RCC 7860 (cell line): ENCODE measurements around the gene URB1.
A peak's percentile ranks its signal among the peaks of the same experiment; 100 is the strongest.

Experiments
- DNase-seq: peaks from one replicate; pipeline ENCODE4 v3.0.0-alpha.2; 2015; ENCODE audit warnings: low spot score
- FAIRE-seq: peaks from 2 replicates; lab custom pipeline; 2012; peaks lifted over from hg19 to GRCh38; lab: Jason Lieb, UNC

URB1 gene

GRCh38 chr21:32347351-32347750 lies 45.5 kb downstream of the URB1 start:
- DNase-seq (no peak), FAIRE-seq (no peak)

- FAIRE-seq (no peak), DNase-seq (no peak)
Observed at GRCh38 chr21:32346951-32347350, 45.9 kb downstream of the URB1 start.

GRCh38 chr21:32340863-32341848 lies 51.7 kb downstream of the URB1 start:
- no peak for FAIRE-seq

GRCh38 chr21:32338209-32338921 lies 54.4 kb downstream of the URB1 start:
- FAIRE-seq = no peak
- no peak for DNase-seq

More at GRCh38 chr21:32340863-32341848, 51.7 kb downstream of the URB1 start:
- no peak for DNase-seq

- DNase-seq (no peak), FAIRE-seq (no peak)
Observed at GRCh38 chr21:32337206-32337605, 55.6 kb downstream of the URB1 start.

GRCh38 chr21:32336711-32337110 lies 56.1 kb downstream of the URB1 start:
- DNase-seq (no peak), FAIRE-seq (no peak)

GRCh38 chr21:32335601-32336575 lies 56.9 kb downstream of the URB1 start:
- FAIRE-seq (no peak), DNase-seq (no peak)

GRCh38 chr21:32334980-32335531 lies 57.8 kb downstream of the URB1 start:
- DNase-seq = no peak
- no peak for FAIRE-seq

- DNase-seq (no peak), FAIRE-seq (no peak)
Observed at GRCh38 chr21:32333953-32334673, 58.7 kb downstream of the URB1 start.

GRCh38 chr21:32332463-32332951 lies 60.3 kb downstream of the URB1 start:
- FAIRE-seq (peak; percentile 38), DNase-seq (no peak)

GRCh38 chr21:32331444-32332305 lies 61.1 kb downstream of the URB1 start:
- FAIRE-seq (no peak), DNase-seq (no peak)

GRCh38 chr21:32330784-32331311 lies 62.0 kb downstream of the URB1 start:
- FAIRE-seq (no peak), DNase-seq (no peak)

GRCh38 chr21:32329776-32330175 lies 63.0 kb downstream of the URB1 start:
- peak; percentile 7 for DNase-seq
- FAIRE-seq = no peak

- no peak for DNase-seq
- no peak for FAIRE-seq
Observed at GRCh38 chr21:32329331-32329730, 63.5 kb downstream of the URB1 start.

- no peak for FAIRE-seq
- DNase-seq = no peak
Observed at GRCh38 chr21:32328595-32328994, 64.2 kb downstream of the URB1 start.

- no peak for FAIRE-seq
- no peak for DNase-seq
Observed at GRCh38 chr21:32325706-32326105, 67.1 kb downstream of the URB1 start.

- FAIRE-seq (no peak), DNase-seq (no peak)
Observed at GRCh38 chr21:32322676-32323075, 70.1 kb downstream of the URB1 start.

GRCh38 chr21:32322103-32322502 lies 70.7 kb downstream of the URB1 start:
- no peak for FAIRE-seq
- no peak for DNase-seq
